Neural crest cell (in vitro differentiated cells): Measurements from ENCODE around the gene MARCHF10. TPM values are rescaled to one million over a fixed set of nuclear protein-coding genes. Genes with fewer than 3 reads are reported as not detected.

Experiments
- DNase-seq: peaks from one replicate; pipeline ENCODE4 v3.0.0; 2021; ENCODE audit warnings: low read depth, mixed read lengths, low spot score
- H3K27ac Mint-ChIP-seq: one replicate; pipeline ENCODE4 v1.8.0; 2021; ENCODE audit warnings: mild to moderate bottlenecking, mixed read lengths; ENCODE audit not compliant: unreplicated experiment
- H3K27me3 Mint-ChIP-seq: 2 replicates; pipeline ENCODE4 v1.8.0; 2021; ENCODE audit warnings: low read depth, mild to moderate bottlenecking, mixed read lengths
- H3K36me3 Mint-ChIP-seq: 2 replicates; pipeline ENCODE4 v1.8.0; 2021; ENCODE audit warnings: low read depth, mild to moderate bottlenecking, mixed read lengths
- H3K4me1 Mint-ChIP-seq: 2 replicates; pipeline ENCODE4 v1.8.0; 2021; ENCODE audit warnings: mixed read lengths
- H3K4me3 Mint-ChIP-seq: one replicate; pipeline ENCODE4 v1.8.0; 2021; ENCODE audit warnings: mild to moderate bottlenecking, mixed read lengths
- H3K9me3 Mint-ChIP-seq: 2 replicates; pipeline ENCODE4 v1.8.0; 2021; ENCODE audit warnings: mixed read lengths
- total RNA-seq: library from RNA; stranded (reverse); gene quantifications from 2 replicates; pipeline ENCODE4 v1.2.1, GENCODE V29; 2021
- TF ChIP-seq, protein P1 (sequence below): fragments of 200-600 bp; sonication (generic); conservative IDR thresholded peaks from 2 replicates; pipeline ENCODE4 v1.5.0; 2021; ENCODE audit warnings: antibody characterized with exemption, mild to moderate bottlenecking

MARCHF10 gene
- total RNA-seq, 1 donor from 2014 or later, result 0.23 TPM

DNA sequence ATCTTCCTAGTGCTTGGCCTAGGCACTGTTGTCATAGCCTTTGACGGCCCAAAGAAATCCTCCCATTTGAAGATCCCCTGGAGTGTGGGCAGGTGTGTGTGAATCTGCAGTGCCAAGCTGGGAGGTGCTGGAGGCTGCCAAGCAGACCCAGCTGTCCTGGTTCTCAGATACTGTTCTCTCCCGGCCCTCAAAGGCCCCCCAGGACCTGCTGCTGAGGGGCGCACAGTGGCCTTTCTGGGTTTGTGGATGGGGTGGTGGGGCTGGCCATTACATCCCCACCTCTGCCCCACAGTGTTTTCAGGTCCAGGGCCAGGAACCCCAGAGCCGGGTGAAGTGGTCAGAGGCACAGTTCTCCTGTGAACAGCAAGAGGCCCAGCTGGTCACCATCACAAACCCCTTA, 120.1 kb downstream of the MARCHF10 start:
- Mint-ChIP-seq H3K4me3 (no peak overlapping the region), H3K27me3 (no peaks in the 10 kb centered on the region), H3K4me1 (peaks cover 3% of the 10 kb centered on the region), H3K9me3 (no peaks in the 10 kb centered on the region), H3K36me3 (peaks cover 3% of the 10 kb centered on the region), H3K27ac (no peak overlapping the region)
- TF ChIP-seq, protein P1, sequence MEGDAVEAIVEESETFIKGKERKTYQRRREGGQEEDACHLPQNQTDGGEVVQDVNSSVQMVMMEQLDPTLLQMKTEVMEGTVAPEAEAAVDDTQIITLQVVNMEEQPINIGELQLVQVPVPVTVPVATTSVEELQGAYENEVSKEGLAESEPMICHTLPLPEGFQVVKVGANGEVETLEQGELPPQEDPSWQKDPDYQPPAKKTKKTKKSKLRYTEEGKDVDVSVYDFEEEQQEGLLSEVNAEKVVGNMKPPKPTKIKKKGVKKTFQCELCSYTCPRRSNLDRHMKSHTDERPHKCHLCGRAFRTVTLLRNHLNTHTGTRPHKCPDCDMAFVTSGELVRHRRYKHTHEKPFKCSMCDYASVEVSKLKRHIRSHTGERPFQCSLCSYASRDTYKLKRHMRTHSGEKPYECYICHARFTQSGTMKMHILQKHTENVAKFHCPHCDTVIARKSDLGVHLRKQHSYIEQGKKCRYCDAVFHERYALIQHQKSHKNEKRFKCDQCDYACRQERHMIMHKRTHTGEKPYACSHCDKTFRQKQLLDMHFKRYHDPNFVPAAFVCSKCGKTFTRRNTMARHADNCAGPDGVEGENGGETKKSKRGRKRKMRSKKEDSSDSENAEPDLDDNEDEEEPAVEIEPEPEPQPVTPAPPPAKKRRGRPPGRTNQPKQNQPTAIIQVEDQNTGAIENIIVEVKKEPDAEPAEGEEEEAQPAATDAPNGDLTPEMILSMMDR, result no peak
- no peak for DNase-seq

DNA sequence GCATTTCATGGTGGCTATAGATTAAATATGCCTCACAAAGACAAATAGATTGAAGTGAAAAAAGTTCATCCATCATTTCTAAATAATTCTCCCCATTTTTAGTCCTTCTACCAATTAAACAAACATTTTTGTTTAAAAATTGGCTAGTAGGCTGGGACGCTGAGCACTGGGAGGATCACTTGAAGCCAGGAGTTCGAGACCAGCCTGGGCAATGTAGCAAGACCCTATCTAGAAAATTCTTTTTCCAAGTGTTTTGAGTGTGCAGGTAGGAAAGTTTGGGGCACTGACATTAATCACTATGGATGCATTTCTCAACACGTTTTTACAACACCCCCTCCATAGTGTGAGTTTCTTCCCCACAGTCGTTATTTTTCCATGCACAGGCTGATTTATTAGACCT, 123.9 kb downstream of the MARCHF10 start:
- no peaks in the 10 kb centered on the region for H3K27me3 Mint-ChIP-seq
- DNase-seq, result no peak
- H3K36me3 Mint-ChIP-seq, result peaks cover 3% of the 10 kb centered on the region
- TF ChIP-seq, protein P1, result no peak
- H3K27ac Mint-ChIP-seq, result no peak overlapping the region
- no peak overlapping the region for H3K4me3 Mint-ChIP-seq
- H3K9me3 Mint-ChIP-seq, result no peaks in the 10 kb centered on the region
- peaks cover 3% of the 10 kb centered on the region for H3K4me1 Mint-ChIP-seq

DNA sequence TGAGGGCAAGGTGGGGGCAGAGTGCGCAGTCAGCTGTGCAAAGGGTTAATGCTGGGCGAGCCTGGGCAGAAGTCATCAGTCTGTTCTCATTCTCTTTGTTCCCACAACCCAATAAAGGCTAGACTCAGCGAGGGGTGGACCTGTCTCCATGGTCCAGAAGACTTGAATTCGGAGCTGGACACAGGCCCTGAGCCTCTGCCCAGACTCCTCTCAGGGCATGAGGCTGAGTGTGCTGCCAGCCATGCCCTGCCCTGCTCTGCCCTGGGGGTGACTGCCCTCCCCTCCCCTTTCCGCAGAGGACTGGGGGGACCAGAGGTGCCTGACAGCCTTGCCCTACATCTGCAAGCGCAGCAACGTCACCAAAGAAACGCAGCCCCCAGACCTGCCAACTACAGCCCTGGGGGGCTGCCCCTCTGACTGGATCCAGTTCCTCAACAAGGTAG, 126.2 kb downstream of the MARCHF10 start:
- no peak for DNase-seq
- Mint-ChIP-seq H3K4me3 (no peak overlapping the region), H3K36me3 (peaks cover 3% of the 10 kb centered on the region), H3K27ac (no peak overlapping the region), H3K27me3 (no peaks in the 10 kb centered on the region), H3K9me3 (no peaks in the 10 kb centered on the region), H3K4me1 (no peaks in the 10 kb centered on the region)
- TF ChIP-seq, protein P1, result no peak

DNA sequence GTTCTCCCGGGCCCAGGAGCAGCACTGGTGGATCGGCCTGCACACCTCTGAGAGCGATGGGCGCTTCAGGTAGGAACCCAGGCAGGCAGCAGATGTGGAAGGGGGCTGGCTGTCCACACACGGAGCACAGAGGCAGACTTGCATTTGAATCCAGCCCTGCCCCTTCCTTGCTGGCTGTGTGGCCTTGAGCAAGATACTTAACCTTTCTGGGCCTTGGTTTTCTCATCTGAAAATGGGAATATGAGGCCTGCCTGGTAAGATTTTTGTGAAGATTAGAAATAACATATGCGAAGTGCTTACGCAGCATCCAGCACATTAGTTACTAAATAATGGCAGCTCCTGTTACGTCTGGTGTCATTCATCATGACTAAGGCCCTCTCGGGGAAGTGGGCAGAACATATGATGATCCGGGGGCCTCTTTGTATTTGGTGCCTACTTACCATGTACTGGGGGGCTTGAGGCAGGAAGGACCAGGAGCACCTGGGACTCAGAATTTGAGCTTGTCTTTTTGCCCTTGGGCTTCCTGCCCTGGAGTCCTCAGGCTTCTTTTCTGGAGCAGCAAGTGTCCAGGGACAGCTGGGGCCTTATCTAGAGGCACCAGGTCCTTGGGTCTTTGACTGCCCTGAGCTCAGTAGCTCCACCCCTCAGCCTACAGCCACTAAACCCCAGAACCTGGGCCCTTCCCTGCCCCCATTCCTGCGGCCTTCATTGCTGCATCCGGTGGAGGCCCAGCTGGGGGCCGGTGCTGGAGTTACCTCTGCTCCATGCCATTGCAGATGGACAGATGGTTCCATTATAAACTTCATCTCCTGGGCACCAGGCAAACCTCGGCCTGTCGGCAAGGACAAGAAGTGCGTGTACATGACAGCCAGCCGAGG, 126.8 kb downstream of the MARCHF10 start:
- no peaks in the 10 kb centered on the region for H3K27me3 Mint-ChIP-seq
- TF ChIP-seq, protein P1, result no peak
- H3K36me3 Mint-ChIP-seq, result peaks cover 3% of the 10 kb centered on the region
- no peak overlapping the region for H3K4me3 Mint-ChIP-seq
- H3K9me3 Mint-ChIP-seq, result no peaks in the 10 kb centered on the region
- no peaks in the 10 kb centered on the region for H3K4me1 Mint-ChIP-seq
- no peak for DNase-seq
- H3K27ac Mint-ChIP-seq, result no peak overlapping the region

DNA sequence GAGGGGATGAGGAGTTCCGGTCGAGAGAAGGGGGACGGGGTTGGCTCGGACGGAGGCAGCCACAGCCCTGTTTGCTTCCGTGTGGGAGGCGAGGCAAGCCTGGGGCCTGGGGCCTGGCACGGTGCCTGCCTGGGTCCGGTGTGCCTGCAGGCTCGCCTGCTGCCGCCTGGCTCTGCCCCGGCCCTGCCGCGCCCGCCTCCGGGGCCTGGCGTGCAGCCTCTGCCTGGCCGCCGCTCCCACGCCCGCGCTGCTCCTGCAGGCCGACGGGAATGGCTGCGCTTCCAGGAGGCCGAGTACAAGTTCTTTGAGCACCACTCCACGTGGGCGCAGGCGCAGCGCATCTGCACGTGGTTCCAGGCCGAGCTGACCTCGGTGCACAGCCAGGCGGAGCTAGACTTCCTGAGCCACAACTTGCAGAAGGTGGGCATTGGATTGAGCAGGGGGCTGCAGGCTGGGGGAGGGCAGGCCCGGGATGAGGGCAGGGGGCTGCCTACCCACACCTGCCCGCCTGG, 127.5 kb downstream of the MARCHF10 start:
- DNase-seq, result no peak
- no peak overlapping the region for H3K4me3 Mint-ChIP-seq
- H3K27me3 Mint-ChIP-seq, result no peaks in the 10 kb centered on the region
- peaks cover under 1% of the 10 kb centered on the region for H3K36me3 Mint-ChIP-seq
- no peaks in the 10 kb centered on the region for H3K9me3 Mint-ChIP-seq
- TF ChIP-seq, protein P1, result no peak
- H3K27ac Mint-ChIP-seq, result no peak overlapping the region
- no peaks in the 10 kb centered on the region for H3K4me1 Mint-ChIP-seq
